Naive thymus-derived CD4-positive, alpha-beta T cell (primary cell): ENCODE data around the gene SLCO2A1. TPM values are rescaled to one million over a fixed set of nuclear protein-coding genes. Genes with fewer than 3 reads are reported as not detected.
A peak's percentile ranks its signal among the peaks of the same experiment; 100 is the strongest.

Source experiments
- ATAC-seq: fragments of 150-1000 bp; cut with Tn5 transposase; 2 replicates; pipeline ENCODE4 v1.10.0; 2021; ENCODE audit warnings: mild to moderate bottlenecking, moderate library complexity
- CTCF ChIA-PET: fragments of 350-600 bp; sonication (Branson Sonifier 250); formaldehyde crosslinking; loops from one replicate; lab custom pipeline; 2021; ENCODE audit warnings: antibody characterized with exemption; lab: Charles Lee
- POLR2A ChIA-PET: fragments of 350-600 bp; sonication (Branson Sonifier 250); formaldehyde crosslinking; loops from one replicate; lab custom pipeline; 2021; ENCODE audit warnings: antibody characterized with exemption, inconsistent platforms; lab: Charles Lee
- DNase-seq, 9 donors: peaks; one replicate each; pipeline versions ENCODE4 v3.0.0 to v3.0.0-alpha.2; 2020 to 2022; ENCODE audit warnings: mixed read lengths in 1 of 9
- H3K27ac ChIP-seq: one replicate; pipeline ENCODE4 v1.7.0; 2013; ENCODE audit warnings: mild to moderate bottlenecking, low read depth, low read length, moderate library complexity
- H3K27me3 ChIP-seq, 2 donors: one replicate each; pipeline ENCODE4 v1.7.0; 2013; ENCODE audit warnings: low read length in 2 of 2, mild to moderate bottlenecking in 2 of 2, moderate library complexity in 2 of 2; ENCODE audit not compliant: control insufficient read depth in 2 of 2, insufficient read depth in 2 of 2
- H3K36me3 ChIP-seq, 3 experiments: 1 replicate in 2 of 3; 2 replicates in 1 of 3; pipeline ENCODE4 v1.7.0; 2013; ENCODE audit warnings: low read length in 3 of 3, mild to moderate bottlenecking in 3 of 3, moderate library complexity in 1 of 3; ENCODE audit not compliant: insufficient read depth in 3 of 3, control insufficient read depth in 2 of 3
- H3K4me1 ChIP-seq, 2 donors: one replicate each; pipeline ENCODE4 v1.7.0; 2013; ENCODE audit warnings: low read length in 2 of 2, mild to moderate bottlenecking in 2 of 2, moderate library complexity in 1 of 2; ENCODE audit not compliant: control insufficient read depth in 2 of 2, insufficient read depth in 2 of 2
- H3K4me3 ChIP-seq: 2 replicates; pipeline ENCODE4 v1.7.0; 2013; ENCODE audit warnings: mild to moderate bottlenecking, low read length
- H3K9me3 ChIP-seq, 3 experiments: 1 replicate in 2 of 3; 2 replicates in 1 of 3; pipeline ENCODE4 v1.7.0; 2013; ENCODE audit warnings: low read length in 3 of 3; ENCODE audit not compliant: control insufficient read depth in 2 of 3
- H3K27ac Mint-ChIP-seq, 9 donors: one replicate each; pipeline ENCODE4 v1.8.0; 2020 to 2022; ENCODE audit warnings: mixed read lengths in 9 of 9, mild to moderate bottlenecking in 8 of 9, moderate library complexity in 5 of 9, inconsistent platforms in 2 of 9
- H3K27me3 Mint-ChIP-seq, 5 donors: one replicate each; pipeline ENCODE4 v1.8.0; 2021 to 2022; ENCODE audit warnings: mixed read lengths in 5 of 5, mild to moderate bottlenecking in 1 of 5
- H3K36me3 Mint-ChIP-seq, 5 donors: one replicate each; pipeline ENCODE4 v1.8.0; 2020 to 2022; ENCODE audit warnings: mixed read lengths in 5 of 5, mild to moderate bottlenecking in 3 of 5, inconsistent platforms in 1 of 5
- H3K4me1 Mint-ChIP-seq, 7 donors: one replicate each; pipeline ENCODE4 v1.8.0; 2020 to 2022; ENCODE audit warnings: mixed read lengths in 7 of 7, mild to moderate bottlenecking in 3 of 7, inconsistent platforms in 1 of 7
- H3K4me3 Mint-ChIP-seq, 10 donors: one replicate each; pipeline ENCODE4 v1.8.0; 2020 to 2022; ENCODE audit warnings: mild to moderate bottlenecking in 10 of 10, mixed read lengths in 10 of 10, moderate library complexity in 6 of 10, inconsistent platforms in 2 of 10
- H3K9me3 Mint-ChIP-seq, 11 donors: one replicate each; pipeline ENCODE4 v1.8.0; 2020 to 2022; ENCODE audit warnings: mixed read lengths in 11 of 11, mild to moderate bottlenecking in 4 of 11, inconsistent platforms in 1 of 11, moderate library complexity in 1 of 11
- intact Hi-C, 2 donors: fragments of 100-400 bp; cut with micrococcal nuclease; formaldehyde crosslinking; loops; one replicate each; pipeline ENCODE4 v1.15.1; 2023
- polyA plus RNA-seq, 2 donors: library from polyadenylated mRNA; unstranded; fragments of 300-500 nt; fragmentation: Illumina TruSeq; gene quantifications; one replicate each; pipeline ENCODE4 v1.2.3, GENCODE V29; 2021
- total RNA-seq, 6 experiments: library from RNA in 5 of 6; stranded (reverse) in 5 of 6; gene quantifications; 1 replicate in 5 of 6; 2 replicates in 1 of 6; pipeline ENCODE4 v1.2.3 and lab custom pipeline; 2021 to 2026

Gene SLCO2A1
- total and polyA plus RNA-seq, 7 experiments from 2014 or later, result not detected

DNA sequence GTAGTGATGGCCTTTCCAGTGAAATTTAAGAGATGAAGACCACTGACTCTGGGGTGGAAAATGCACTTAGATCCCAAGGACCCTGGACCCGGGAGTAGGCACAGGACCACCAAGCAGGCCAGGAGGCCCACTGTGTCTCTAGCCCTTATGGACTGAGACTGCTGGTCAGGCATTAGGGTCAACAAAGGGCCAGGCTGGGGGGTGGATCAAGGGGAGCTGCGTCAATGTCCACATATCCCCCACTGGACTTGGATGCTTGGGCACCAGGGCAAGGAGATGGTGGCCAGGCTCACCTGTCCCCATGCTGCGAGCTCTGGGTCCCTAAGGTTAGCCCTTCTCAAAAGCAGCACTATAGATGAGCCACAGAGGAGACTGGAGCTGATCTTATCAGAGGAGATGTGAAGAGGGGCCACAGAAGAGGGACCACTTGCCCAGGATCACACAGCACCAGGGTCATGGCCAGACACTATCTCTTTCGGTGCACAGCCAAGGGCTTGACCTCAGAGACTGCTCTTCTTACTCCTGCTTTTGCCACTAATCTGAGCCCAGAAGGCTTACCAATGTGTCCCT, 148.8 kb downstream of the SLCO2A1 start:
- Mint-ChIP-seq H3K36me3 (peaks cover 0 to 2% (median 0%) of the 10 kb centered on the region in 5 donors), H3K27ac (no peak overlapping the region), H3K4me3 (no peak overlapping the region), H3K4me1 (peaks cover 0 to 12% (median 0%) of the 10 kb centered on the region in 7 donors), H3K9me3 (peaks cover 2 to 26% (median 17%) of the 10 kb centered on the region in 11 donors), H3K27me3 (peaks cover 16 to 27% (median 19%) of the 10 kb centered on the region in 5 donors)
- Histone ChIP-seq H3K36me3 (no peaks in the 10 kb centered on the region), H3K27me3 (no peaks in the 10 kb centered on the region), H3K4me3 (no peak overlapping the region), H3K4me1 (peaks cover 0 to 8% of the 10 kb centered on the region in 2 donors), H3K9me3 (peaks cover 0 to 8% (median 0%) of the 10 kb centered on the region in 3 experiments), H3K27ac (no peak overlapping the region)
- DNase-seq (peak in 1 of 9 donors; percentile 10), ATAC-seq (no peak)
- CTCF ChIA-PET, result no interaction called here
- intact Hi-C loops, result no loop called here
- POLR2A ChIA-PET, result no interaction called here

DNA sequence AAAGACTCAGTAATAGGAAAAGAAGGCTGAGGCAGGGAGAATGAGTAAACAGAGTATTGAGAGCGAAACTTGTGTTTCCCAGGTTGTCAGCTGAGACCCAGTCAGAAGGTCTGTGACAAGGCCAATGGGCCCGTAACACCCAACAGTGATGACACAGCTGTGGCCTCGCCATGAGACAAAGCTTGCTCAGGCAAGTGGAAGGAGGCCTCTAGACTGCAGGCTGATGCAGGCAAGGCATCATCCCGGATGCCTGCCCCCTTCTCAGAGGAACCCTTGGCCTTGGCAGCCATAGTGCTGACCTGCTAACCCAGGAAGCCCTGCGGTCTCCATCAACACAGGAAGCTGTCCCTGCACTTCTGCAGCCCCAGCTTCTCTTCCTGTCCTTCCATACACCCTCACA, 149.4 kb downstream of the SLCO2A1 start:
- CTCF ChIA-PET, result no interaction called here
- H3K9me3 ChIP-seq, result peaks cover 0 to 8% (median 0%) of the 10 kb centered on the region in 3 experiments
- H3K27ac ChIP-seq, result no peak overlapping the region
- Mint-ChIP-seq H3K9me3 (peaks cover 2 to 26% (median 17%) of the 10 kb centered on the region in 11 donors), H3K4me3 (no peak overlapping the region), H3K36me3 (peaks cover 0 to 2% (median 0%) of the 10 kb centered on the region in 5 donors), H3K27me3 (peaks cover 12 to 31% (median 17%) of the 10 kb centered on the region in 5 donors), H3K4me1 (peaks cover 0 to 12% (median 0%) of the 10 kb centered on the region in 7 donors), H3K27ac (no peak overlapping the region)
- peaks cover 0 to 8% of the 10 kb centered on the region in 2 donors for H3K4me1 ChIP-seq
- H3K36me3 ChIP-seq, result no peaks in the 10 kb centered on the region
- DNase-seq, result peak in 1 of 9 donors; percentile 19
- POLR2A ChIA-PET, result no interaction called here
- ATAC-seq, result no peak
- no peak overlapping the region for H3K4me3 ChIP-seq
- no peaks in the 10 kb centered on the region for H3K27me3 ChIP-seq
- intact Hi-C loops, result no loop called here

DNA sequence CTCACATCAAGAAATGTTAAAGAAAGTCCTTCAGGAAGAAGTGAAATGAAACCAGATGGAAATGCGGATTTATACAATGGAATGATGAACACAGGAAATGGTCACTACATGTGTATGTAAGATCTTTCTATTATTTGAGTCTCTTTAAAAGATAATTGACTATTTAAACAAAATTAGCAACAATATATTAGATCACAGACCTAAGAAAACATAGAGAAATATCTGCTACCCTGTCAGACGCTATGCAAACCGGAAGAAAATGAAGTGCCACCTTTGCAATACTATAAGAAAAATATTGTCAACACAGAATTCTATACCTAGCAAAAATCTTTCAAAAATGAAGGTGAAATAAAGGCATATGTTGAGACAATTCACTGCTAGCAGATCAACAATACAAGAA, 151.2 kb downstream of the SLCO2A1 start:
- ChIA-PET CTCF (no interaction called here), POLR2A (no interaction called here)
- Histone ChIP-seq H3K4me1 (peaks cover 0 to 8% of the 10 kb centered on the region in 2 donors), H3K27ac (no peak overlapping the region), H3K9me3 (peaks cover 0 to 8% (median 0%) of the 10 kb centered on the region in 3 experiments), H3K4me3 (no peak overlapping the region), H3K27me3 (no peaks in the 10 kb centered on the region), H3K36me3 (no peaks in the 10 kb centered on the region)
- H3K9me3 Mint-ChIP-seq, result peaks cover 2 to 26% (median 17%) of the 10 kb centered on the region in 11 donors
- intact Hi-C loops, result no loop called here
- peaks cover 0 to 12% (median 0%) of the 10 kb centered on the region in 7 donors for H3K4me1 Mint-ChIP-seq
- ATAC-seq (no peak), DNase-seq (no peak)
- peaks cover 0 to 30% (median 8%) of the 10 kb centered on the region in 5 donors for H3K27me3 Mint-ChIP-seq
- H3K27ac Mint-ChIP-seq, result no peak overlapping the region
- no peak overlapping the region for H3K4me3 Mint-ChIP-seq
- peaks cover 0 to 2% (median 0%) of the 10 kb centered on the region in 5 donors for H3K36me3 Mint-ChIP-seq

Other genes with a start within 250 kb of the SLCO2A1 start
- gene SRPRB, start 224.1 kb downstream of the SLCO2A1 start, total RNA-seq, result 10 to 100 TPM; 27.4 to 63.3 (median 34.6) TPM
- gene SRPRB, start 224.1 kb downstream of the SLCO2A1 start, polyA plus RNA-seq, result 10 to 100 TPM; 41.5 to 43.1 TPM
- 1 to 10 TPM in 1 of 5 experiments, under 1 TPM in 1, not detected in 3; 0.17 to 1.2 TPM for gene RAB6B, start 134.0 kb downstream of the SLCO2A1 start, total RNA-seq
- under 1 TPM; 0.14 to 0.26 TPM for gene RAB6B, start 134.0 kb downstream of the SLCO2A1 start, polyA plus RNA-seq
- gene RYK, start 220.9 kb upstream of the SLCO2A1 start, total RNA-seq, result 10 to 100 TPM; 10.7 to 53.5 (median 50.5) TPM
- 10 to 100 TPM in 1 of 2 donors, 1 to 10 TPM in 1; 6.9 to 10.5 TPM for gene RYK, start 220.9 kb upstream of the SLCO2A1 start, polyA plus RNA-seq